K562 (cell line): ENCODE data around the gene PXN. TPM values are rescaled to one million over a fixed set of nuclear protein-coding genes. Genes with fewer than 3 reads are reported as not detected.

Experiments used
- ATAC-seq: fragments of 200-7000 bp; cut with Tn5 transposase; 3 replicates; pipeline ENCODE4 v1.9.1; 2020; ENCODE audit warnings: moderate library complexity
- BruUV-seq: library from RNA; stranded (reverse); fragments of 400-500 nt; replicated peaks from 2 replicates; lab custom pipeline; 2021; lab: Mats Ljungman, UMichigan
- CTCF ChIA-PET: fragments of 300-600 bp; formaldehyde crosslinking; extraction: SDS; loops from one replicate; lab custom pipeline; 2021; ENCODE audit warnings: low intra/inter-chr PET ratio; lab: Yijun Ruan, JAX
- POLR2A ChIA-PET: fragments of 300-600, 350-650 bp; sonication (Branson Sonifier 250); formaldehyde crosslinking; extraction: SDS; loops from one replicate; lab custom pipeline; 2021; ENCODE audit warnings: antibody characterized with exemption, inconsistent platforms; lab: Yijun Ruan, JAX
- DNase-seq, 4 experiments: peaks; one replicate each; pipeline versions ENCODE4 v3.0.0 to v3.0.0-alpha.2; 2011 to 2018; ENCODE audit warnings: low spot score in 3 of 4, mixed read lengths in 3 of 4; ENCODE audit errors: extremely low read depth in 1 of 4
- FAIRE-seq: peaks from 2 replicates; lab custom pipeline; 2011; peaks lifted over from hg19 to GRCh38; lab: Jason Lieb, UNC
- H2AFZ ChIP-seq: 2 replicates; pipeline ENCODE4 v1.6.0; 2011; ENCODE audit warnings: low read depth, low read length, control low read depth, inconsistent platforms
- H3K27ac ChIP-seq: fragments of 200-600 bp; 3 replicates; pipeline ENCODE4 v1.8.0; 2011; ENCODE audit warnings: low read depth, mild to moderate bottlenecking, control low read depth, inconsistent platforms, low read length, moderate library complexity, mixed read lengths; ENCODE audit errors: extremely low read depth
- H3K27me3 ChIP-seq, 2 experiments: fragments of 300-600 bp in 1 of 2; 2 replicates in 1 of 2; 3 replicates in 1 of 2; pipeline versions ENCODE4 v1.6.0 to v1.8.0; 2011; ENCODE audit warnings: inconsistent platforms in 2 of 2, low read length in 2 of 2, mild to moderate bottlenecking in 1 of 2, mixed read lengths in 1 of 2, moderate library complexity in 1 of 2; ENCODE audit not compliant: control insufficient read depth in 2 of 2, insufficient read depth in 2 of 2
- H3K36me3 ChIP-seq: fragments of 300-600 bp; 3 replicates; pipeline ENCODE4 v1.8.0; 2011; ENCODE audit warnings: mild to moderate bottlenecking, low read length, inconsistent platforms; ENCODE audit not compliant: control insufficient read depth, insufficient read depth
- H3K4me1 ChIP-seq, 2 experiments: fragments of 200-600 bp in 1 of 2; replicated peaks in 1 of 2; 2 replicates in 1 of 2; 3 replicates in 1 of 2; pipeline versions ENCODE4 v1.5.1 to v1.8.0; 2011; ENCODE audit warnings: inconsistent platforms in 2 of 2, low read length in 2 of 2, mild to moderate bottlenecking in 1 of 2, mixed read lengths in 1 of 2, moderate library complexity in 1 of 2; ENCODE audit not compliant: control insufficient read depth in 2 of 2, insufficient read depth in 2 of 2
- H3K4me2 ChIP-seq: 2 replicates; pipeline ENCODE4 v1.6.1; 2011; ENCODE audit warnings: low read length, control low read depth, inconsistent platforms, mixed read lengths; ENCODE audit not compliant: insufficient read depth
- H3K4me3 ChIP-seq: fragments of 200-600 bp; sonication (generic), shearing (Covaris generic); 2 replicates; pipeline ENCODE4 v1.5.1; 2016; ENCODE audit warnings: control low read depth, inconsistent platforms
- H3K79me2 ChIP-seq: fragments of 200-600 bp; 3 replicates; pipeline ENCODE4 v1.8.0; 2011; ENCODE audit warnings: low read length, inconsistent platforms; ENCODE audit not compliant: control insufficient read depth, insufficient read depth
- H3K9ac ChIP-seq, 2 experiments: 2 replicates each; pipeline versions ENCODE4 v1.6.0 to v1.6.1; 2011; ENCODE audit warnings: low read depth in 2 of 2, low read length in 2 of 2, control low read depth in 1 of 2, inconsistent platforms in 1 of 2, mild to moderate bottlenecking in 1 of 2, mixed read lengths in 1 of 2; ENCODE audit not compliant: insufficient read depth in 1 of 2
- H3K9me1 ChIP-seq: one replicate; pipeline ENCODE4 v1.6.0; 2011; ENCODE audit warnings: inconsistent platforms, mild to moderate bottlenecking, low read length, moderate library complexity; ENCODE audit not compliant: control insufficient read depth, insufficient read depth
- H3K9me3 ChIP-seq: replicated peaks from 2 replicates; pipeline ENCODE4 v1.5.1; 2011; ENCODE audit warnings: low read depth, low read length, inconsistent platforms; ENCODE audit not compliant: control insufficient read depth, insufficient read depth
- H4K20me1 ChIP-seq: replicated peaks from 2 replicates; pipeline ENCODE4 v1.6.1; 2011; ENCODE audit warnings: low read length, inconsistent platforms, mixed read lengths; ENCODE audit not compliant: control insufficient read depth, insufficient read depth
- CBX5 ChIP-seq: IDR thresholded peaks from 2 replicates; pipeline ENCODE4 v1.6.1; 2014; ENCODE audit warnings: low read depth, borderline replicate concordance
- HMG20B ChIP-seq: fragments of 250-450 bp; sonication (Bioruptor Pico); IDR thresholded peaks from 2 replicates; pipeline ENCODE4 v1.5.0; 2021; ENCODE audit warnings: mild to moderate bottlenecking
- MEF2D ChIP-seq: conservative IDR thresholded peaks from 2 replicates; pipeline ENCODE4 v1.6.1; 2016; ENCODE audit warnings: low read depth, missing genetic modification characterization, missing compliant biosample characterization
- SPI1 ChIP-seq: IDR thresholded peaks from 2 replicates; pipeline ENCODE4 v1.6.1; 2011; ENCODE audit warnings: low read depth, low read length, control low read depth, borderline replicate concordance
- ZBTB1 ChIP-seq: sonication (generic); formaldehyde crosslinking; IDR thresholded peaks from 2 replicates; pipeline ENCODE4 v1.8.1; 2023; ENCODE audit warnings: missing genetic modification reagents, low read depth, mild to moderate bottlenecking, borderline replicate concordance
- ZNF445 ChIP-seq: fragments of 250-450 bp; sonication (Bioruptor Pico); IDR thresholded peaks from 2 replicates; pipeline ENCODE4 v1.4.0; 2020; ENCODE audit warnings: low read depth, mild to moderate bottlenecking, moderate library complexity
- WGBS: fragments of 100-300 bp; shearing (Covaris generic); methylation state at CpG from one replicate; pipeline ENCODE4 v1.1.6; 2016; ENCODE audit warnings: low coverage, mixed read lengths; ENCODE audit not compliant: insufficient coverage; ENCODE audit errors: missing lambda C conversion rate; 5-methylcytosine and 5-hydroxymethylcytosine counted together
- in situ Hi-C: fragments of 300-500 bp; cut with MboI; formaldehyde crosslinking; loops from 4 replicates; pipeline ENCODE4 v1.15.0; 2018; ENCODE audit warnings: inconsistent platforms, mixed read lengths
- intact Hi-C: fragments of 100-400 bp; cut with micrococcal nuclease; formaldehyde crosslinking; loops from 2 replicates; pipeline ENCODE4 v1.14.2; 2022
- polyA plus RNA-seq, 8 experiments: library from polyadenylated mRNA; depleted of rRNA in 4 of 8; stranded (reverse) in 5 of 8; unstranded in 3 of 8; fragments of >200 nt; fragmentation: Nextera tagmentation in 2 of 8; fragmentation: Illumina TruSeq in 1 of 8; extraction: Ambion mirVana in 2 of 8; extraction: Trizol in 1 of 8; gene quantifications; 2 replicates each; pipeline versions ENCODE4 v1.2.1 to v1.2.3, GENCODE V29; 2011 to 2014; ENCODE audit warnings: inconsistent platforms in 1 of 8, missing spikeins in 1 of 8
- total RNA-seq, 7 experiments: library from RNA; depleted of rRNA in 6 of 7; stranded (reverse); fragments of >200 nt in 6 of 7; fragmentation: Illumina TruSeq in 2 of 7; extraction: Trizol in 2 of 7; gene quantifications; 2 replicates each; pipeline versions ENCODE4 v1.2.1 to v1.2.3, GENCODE V29; 2011 to 2021; ENCODE audit warnings: low replicate concordance in 1 of 7
- TF ChIP-seq, protein P1 (sequence below): sonication (generic); formaldehyde crosslinking; IDR thresholded peaks from 2 replicates; pipeline ENCODE4 v1.5.0; 2020; ENCODE audit warnings: missing genetic modification reagents
- TF ChIP-seq, protein P2 (sequence below): sonication (generic); formaldehyde crosslinking; IDR thresholded peaks from 2 replicates; pipeline ENCODE4 v1.9.0; 2022; ENCODE audit warnings: mild to moderate bottlenecking, missing genetic modification reagents
- TF ChIP-seq, protein P3 (sequence below): fragments of 450-650 bp; conservative IDR thresholded peaks from 2 replicates; pipeline ENCODE4 v1.6.1; 2016; ENCODE audit warnings: missing genetic modification characterization, low read depth, mild to moderate bottlenecking, missing compliant biosample characterization, moderate library complexity
- TF ChIP-seq, protein P4 (sequence below): sonication (generic); IDR thresholded peaks from 2 replicates; pipeline ENCODE4 v1.6.1; 2016
- TF ChIP-seq, protein P5 (sequence below): fragments of 450-650 bp; formaldehyde crosslinking; IDR thresholded peaks from 2 replicates; pipeline ENCODE4 v1.4.0; 2020; ENCODE audit warnings: mild to moderate bottlenecking, moderate library complexity

The PXN gene
- total and polyA plus RNA-seq, 9 of the 15 experiments (the other 6 are each of a cell fraction or from before 2014, with no cell fraction given): 4.0 to 74.1 (median 18.6) TPM

DNA sequence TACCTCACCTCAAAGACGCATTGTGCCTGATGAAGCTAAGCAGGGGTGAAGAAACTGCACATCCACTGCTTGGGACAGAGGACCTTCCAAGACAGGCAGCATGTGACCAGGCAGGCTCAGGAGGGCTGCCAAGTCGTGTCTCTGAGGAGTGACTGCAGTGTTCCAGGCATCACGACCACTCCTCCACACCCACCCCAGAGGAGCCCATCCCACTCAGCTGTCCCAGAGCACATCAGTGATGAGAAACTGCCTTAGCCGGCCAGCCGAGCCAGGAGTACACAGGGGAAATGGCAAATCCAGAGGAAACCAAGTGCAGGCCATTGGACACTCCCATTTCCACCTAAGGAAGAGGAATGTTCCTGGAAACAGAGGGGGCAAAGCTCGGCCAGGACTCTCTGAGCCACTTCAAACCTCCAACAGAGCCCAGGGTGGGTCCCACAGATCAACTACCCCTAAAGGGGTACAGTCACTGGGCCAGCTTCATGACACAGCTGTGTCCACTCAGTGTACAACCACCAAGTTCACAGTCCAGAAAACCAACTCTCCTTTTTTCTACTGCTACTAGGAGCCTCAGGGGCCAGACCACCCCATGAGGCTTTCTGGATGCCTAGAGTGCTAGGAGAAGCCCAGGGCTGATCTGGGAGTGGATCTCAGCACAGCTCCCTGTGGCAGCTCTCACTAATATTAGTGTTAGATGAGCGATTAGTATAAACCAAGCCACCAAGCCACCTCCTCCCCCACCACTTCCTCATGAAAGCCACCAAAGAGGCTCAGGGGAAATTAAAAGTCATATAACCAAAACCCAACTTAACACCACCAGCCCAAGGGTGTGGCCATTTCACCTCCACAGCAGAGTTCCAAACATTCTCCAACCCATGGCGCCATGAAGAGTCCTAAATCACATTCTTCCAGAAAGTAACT, 15.4 kb downstream of the PXN start:
- no peaks in the 10 kb centered on the region for H3K27me3 ChIP-seq
- peaks cover 3% of the 10 kb centered on the region for H3K9me1 ChIP-seq
- no peaks in the 10 kb centered on the region for H3K9me3 ChIP-seq
- WGBS: 35% methylated on average over 8 of the region's 8 CpGs
- no peak overlapping the region for H2AFZ ChIP-seq
- no peak overlapping the region for H3K4me3 ChIP-seq
- in situ Hi-C loops (no loop called here), intact Hi-C loops (no loop called here)
- ChIA-PET CTCF (no interaction called here), POLR2A (interaction anchor here (1.2 to 6.8 kb wide), 7 partner anchors 10 to 50 kb away, joined by 4 to 56 read pairs (median 32); partner anchors contain the start of genes PXN, RNU4-1, RNU4-2 and RPLP0)
- peaks cover 9% of the 10 kb centered on the region; the same call in 1 of the 3 replicates for H3K36me3 ChIP-seq
- peak overlapping the region in 1 of 2 experiments; percentile 77; a peak in 2 of 4 replicates for H3K9ac ChIP-seq
- H4K20me1 ChIP-seq: peaks cover 19% of the 10 kb centered on the region
- BruUV-seq: no TSS peak
- no peak overlapping the region for H3K27ac ChIP-seq
- FAIRE-seq (peak; percentile 51), DNase-seq (no peak), ATAC-seq (peak; percentile 16; the same call in 2 of the 3 replicates)
- peak overlapping the region; percentile 43; the same call in 1 of the 2 replicates for H3K4me2 ChIP-seq
- H3K4me1 ChIP-seq: peaks cover 30 to 38% of the 10 kb centered on the region in 2 experiments
- TF ChIP-seq, protein P1, sequence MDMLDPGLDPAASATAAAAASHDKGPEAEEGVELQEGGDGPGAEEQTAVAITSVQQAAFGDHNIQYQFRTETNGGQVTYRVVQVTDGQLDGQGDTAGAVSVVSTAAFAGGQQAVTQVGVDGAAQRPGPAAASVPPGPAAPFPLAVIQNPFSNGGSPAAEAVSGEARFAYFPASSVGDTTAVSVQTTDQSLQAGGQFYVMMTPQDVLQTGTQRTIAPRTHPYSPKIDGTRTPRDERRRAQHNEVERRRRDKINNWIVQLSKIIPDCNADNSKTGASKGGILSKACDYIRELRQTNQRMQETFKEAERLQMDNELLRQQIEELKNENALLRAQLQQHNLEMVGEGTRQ (CRISPR knock-in tag): 0 out of 2 replicates have a peak, but pooled peaks have one; percentile 15
- no peak for TF ChIP-seq ZNF445 (CRISPR knock-in tag)
- peak; percentile 1; the same call in 1 of the 2 replicates for TF ChIP-seq ZBTB1 (CRISPR knock-in tag)
- no peak for TF ChIP-seq MEF2D (tag)
- no peak for TF ChIP-seq HMG20B
- peak; percentile 67; the same call in 1 of the 2 replicates for TF ChIP-seq SPI1
- TF ChIP-seq CBX5: no peak
- TF ChIP-seq, protein P2, sequence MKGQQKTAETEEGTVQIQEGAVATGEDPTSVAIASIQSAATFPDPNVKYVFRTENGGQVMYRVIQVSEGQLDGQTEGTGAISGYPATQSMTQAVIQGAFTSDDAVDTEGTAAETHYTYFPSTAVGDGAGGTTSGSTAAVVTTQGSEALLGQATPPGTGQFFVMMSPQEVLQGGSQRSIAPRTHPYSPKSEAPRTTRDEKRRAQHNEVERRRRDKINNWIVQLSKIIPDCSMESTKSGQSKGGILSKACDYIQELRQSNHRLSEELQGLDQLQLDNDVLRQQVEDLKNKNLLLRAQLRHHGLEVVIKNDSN (CRISPR knock-in tag): peak; percentile 25; the same call in 1 of the 2 replicates
- TF ChIP-seq, protein P3, sequence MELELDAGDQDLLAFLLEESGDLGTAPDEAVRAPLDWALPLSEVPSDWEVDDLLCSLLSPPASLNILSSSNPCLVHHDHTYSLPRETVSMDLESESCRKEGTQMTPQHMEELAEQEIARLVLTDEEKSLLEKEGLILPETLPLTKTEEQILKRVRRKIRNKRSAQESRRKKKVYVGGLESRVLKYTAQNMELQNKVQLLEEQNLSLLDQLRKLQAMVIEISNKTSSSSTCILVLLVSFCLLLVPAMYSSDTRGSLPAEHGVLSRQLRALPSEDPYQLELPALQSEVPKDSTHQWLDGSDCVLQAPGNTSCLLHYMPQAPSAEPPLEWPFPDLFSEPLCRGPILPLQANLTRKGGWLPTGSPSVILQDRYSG (tag): no peak
- TF ChIP-seq, protein P4, sequence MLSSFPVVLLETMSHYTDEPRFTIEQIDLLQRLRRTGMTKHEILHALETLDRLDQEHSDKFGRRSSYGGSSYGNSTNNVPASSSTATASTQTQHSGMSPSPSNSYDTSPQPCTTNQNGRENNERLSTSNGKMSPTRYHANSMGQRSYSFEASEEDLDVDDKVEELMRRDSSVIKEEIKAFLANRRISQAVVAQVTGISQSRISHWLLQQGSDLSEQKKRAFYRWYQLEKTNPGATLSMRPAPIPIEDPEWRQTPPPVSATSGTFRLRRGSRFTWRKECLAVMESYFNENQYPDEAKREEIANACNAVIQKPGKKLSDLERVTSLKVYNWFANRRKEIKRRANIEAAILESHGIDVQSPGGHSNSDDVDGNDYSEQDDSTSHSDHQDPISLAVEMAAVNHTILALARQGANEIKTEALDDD: peak; percentile 26; the same call in 1 of the 2 replicates
- TF ChIP-seq, protein P5, sequence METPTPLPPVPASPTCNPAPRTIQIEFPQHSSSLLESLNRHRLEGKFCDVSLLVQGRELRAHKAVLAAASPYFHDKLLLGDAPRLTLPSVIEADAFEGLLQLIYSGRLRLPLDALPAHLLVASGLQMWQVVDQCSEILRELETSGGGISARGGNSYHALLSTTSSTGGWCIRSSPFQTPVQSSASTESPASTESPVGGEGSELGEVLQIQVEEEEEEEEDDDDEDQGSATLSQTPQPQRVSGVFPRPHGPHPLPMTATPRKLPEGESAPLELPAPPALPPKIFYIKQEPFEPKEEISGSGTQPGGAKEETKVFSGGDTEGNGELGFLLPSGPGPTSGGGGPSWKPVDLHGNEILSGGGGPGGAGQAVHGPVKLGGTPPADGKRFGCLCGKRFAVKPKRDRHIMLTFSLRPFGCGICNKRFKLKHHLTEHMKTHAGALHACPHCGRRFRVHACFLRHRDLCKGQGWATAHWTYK (CRISPR knock-in tag): 0 out of 2 replicates have a peak, but pooled peaks have one; percentile 18
- peaks cover 33% of the 10 kb centered on the region for H3K79me2 ChIP-seq
